ENCODE results near the gene AMOTL1.
"Not testable (repeated sequence)": the region's sequence is repeated elsewhere in the genome, so short reads cannot be mapped to it uniquely, and the experiment has no call there.

Gene AMOTL1

GRCh38 chr11:94825031-94825430, 56.9 kb downstream of the AMOTL1 start:
- DNase-seq (ENCODE audit: low read depth in 2 of 2): no peak

- DNase-seq (ENCODE audit: low read depth in 2 of 2): no peak
Observed at GRCh38 chr11:94825481-94825880, 57.3 kb downstream of the AMOTL1 start.

GRCh38 chr11:94826415-94826814, 58.3 kb downstream of the AMOTL1 start:
- no peak for DNase-seq (ENCODE audit: low read depth in 2 of 2)

- DNase-seq (ENCODE audit: low read depth in 2 of 2): no peak
Observed at GRCh38 chr11:94828088-94828487, 59.9 kb downstream of the AMOTL1 start.

- DNase-seq (ENCODE audit: low read depth in 2 of 2): no peak
Observed at GRCh38 chr11:94830722-94831510, 62.8 kb downstream of the AMOTL1 start.

- DNase-seq (ENCODE audit: low read depth in 2 of 2): no peak
Observed at GRCh38 chr11:94831529-94831928, 63.4 kb downstream of the AMOTL1 start.

GRCh38 chr11:94832604-94833235, 64.6 kb downstream of the AMOTL1 start:
- DNase-seq (ENCODE audit: low read depth in 2 of 2): no peak

GRCh38 chr11:94834911-94835593, 66.9 kb downstream of the AMOTL1 start:
- no peak for DNase-seq (ENCODE audit: low read depth in 2 of 2)

- no peak for DNase-seq (ENCODE audit: low read depth in 2 of 2)
Observed at GRCh38 chr11:94835594-94835927, 67.4 kb downstream of the AMOTL1 start.

- no peak for DNase-seq (ENCODE audit: low read depth in 2 of 2)
Observed at GRCh38 chr11:94837317-94837716, 69.2 kb downstream of the AMOTL1 start.

- DNase-seq (ENCODE audit: low read depth in 2 of 2): no peak
Observed at GRCh38 chr11:94838027-94838731, 70.0 kb downstream of the AMOTL1 start.

GRCh38 chr11:94840209-94840608, 72.1 kb downstream of the AMOTL1 start:
- DNase-seq (ENCODE audit: low read depth in 2 of 2): no peak

GRCh38 chr11:94844031-94844430, 75.9 kb downstream of the AMOTL1 start:
- DNase-seq (ENCODE audit: low read depth in 2 of 2): no peak

- no peak for DNase-seq (ENCODE audit: low read depth in 2 of 2)
Observed at GRCh38 chr11:94845622-94846021, 77.5 kb downstream of the AMOTL1 start.

GRCh38 chr11:94849839-94850238, 81.7 kb downstream of the AMOTL1 start:
- DNase-seq (ENCODE audit: low read depth in 2 of 2): no peak

GRCh38 chr11:94851864-94852636, 83.9 kb downstream of the AMOTL1 start:
- DNase-seq (ENCODE audit: low read depth in 2 of 2): no peak

- not testable (repeated sequence) for DNase-seq (ENCODE audit: low read depth in 2 of 2)
Observed at GRCh38 chr11:94853288-94853687, 85.1 kb downstream of the AMOTL1 start.

GRCh38 chr11:94853836-94854235, 85.7 kb downstream of the AMOTL1 start:
- no peak for DNase-seq (ENCODE audit: low read depth in 2 of 2)

GRCh38 chr11:94854770-94855633, 86.8 kb downstream of the AMOTL1 start:
- no peak for DNase-seq (ENCODE audit: low read depth in 2 of 2)

GRCh38 chr11:94855666-94856065, 87.5 kb downstream of the AMOTL1 start:
- no peak for DNase-seq (ENCODE audit: low read depth in 2 of 2)

- no peak for DNase-seq (ENCODE audit: low read depth in 2 of 2)
Observed at GRCh38 chr11:94856443-94856842, 88.3 kb downstream of the AMOTL1 start.
